ENCODE data around the gene RACK1. TPM values are rescaled to one million over a fixed set of nuclear protein-coding genes. Genes with fewer than 3 reads are reported as not detected.

The RACK1 gene
- polyA plus RNA-seq, 2 of the 4 experiments (the other 2 are of a cell fraction) = 2,590 to 3,139 TPM

GRCh38 chr5:181223729-181224389, 19.8 kb downstream of the RACK1 start:
- CTCF ChIA-PET = interaction anchor here (0.7 to 1.8 kb wide), 3 partner anchors 17 to 19 kb away, joined by 3 to 5 read pairs (median 5); partner anchors contain the start of gene TRIM7

GRCh38 chr5:181223058-181223728, 20.5 kb downstream of the RACK1 start, which contains the start of gene TRIM41:
TSS of gene TRIM41 (plus strand) at chr5:181223281. CDS start at chr5:181224000, 719 bp downstream.
- H3K4me3 ChIP-seq = peak within 1 kb of the TSS; percentile 90
- WGBS (ENCODE audit: missing lambda C conversion rate) = 1% methylated on average over 50 of the region's 59 CpGs
- peak within 1 kb of the TSS; percentile 85 for H3K4me2 ChIP-seq
- H3K4me1 ChIP-seq = peaks cover 16% of the 10 kb centered on the region
- H3K9me3 ChIP-seq = no peaks in the 10 kb centered on the region
- CTCF ChIA-PET = interaction anchor here (0.7 to 1.8 kb wide), 4 partner anchors 16 to 24 kb away, joined by 3 to 5 read pairs (median 4); partner anchors contain the start of gene TRIM7
- H3K27ac ChIP-seq = peak within 1 kb of the TSS; percentile 95 to 98
- FAIRE-seq (no peak), ATAC-seq (peak; percentile 72 to 78), DNase-seq (ENCODE audit: low read depth in 1 of 2, low spot score in 1 of 2) (peak; percentile 93 to 99)
- POLR2A ChIA-PET = interaction anchor here (0.7 to 2.6 kb wide), 13 partner anchors 8 to 392 kb away, joined by 3 to 48 read pairs (median 9); partner anchors contain the start of genes RACK1, TRIM52 and TRIM7
- peak; percentile 83 to 99 for TF ChIP-seq JUN (IDR thresholded peaks at IDR 0.05)
- no peak for TF ChIP-seq EP300 (IDR thresholded peaks at IDR 0.05)
- 0 out of 5 replicates have a peak, but pooled peaks of 1 of the 2 experiments have one; percentile 15 for TF ChIP-seq RAD21 (conservative IDR thresholded peaks at IDR 0.05 in 1 of 2, IDR thresholded peaks at IDR 0.05 in 1 of 2)
- peak; percentile 31; the same call in 1 of the 2 replicates for TF ChIP-seq TFCP2L1 (CRISPR knock-in tag; IDR thresholded peaks at IDR 0.05)
- no peak for TF ChIP-seq NR3C1 (IDR thresholded peaks at IDR 0.05)
- peak; percentile 36; the same call in 1 of the 2 replicates for TF ChIP-seq RFX5 (IDR thresholded peaks at IDR 0.05)
- peak; percentile 90 for TF ChIP-seq PHF8 (IDR thresholded peaks at IDR 0.05; ENCODE audit: borderline replicate concordance, low read depth)
- 0 out of 2 replicates have a peak, but pooled peaks have one; percentile 42 for TF ChIP-seq MAZ (IDR thresholded peaks at IDR 0.05; ENCODE audit: borderline replicate concordance, low read depth, low read length)
- TF ChIP-seq BCL3 (IDR thresholded peaks at IDR 0.05) = peak; percentile 82; the same call in 2 of the 3 replicates
- 0 out of 2 replicates have a peak, but pooled peaks have one; percentile 14 for TF ChIP-seq RARB (CRISPR knock-in tag; IDR thresholded peaks at IDR 0.05)
- TF ChIP-seq CTCF (IDR thresholded peaks at IDR 0.05) = no peak
- no peak for TF ChIP-seq ZC3H11A (IDR thresholded peaks at IDR 0.05)
- TF ChIP-seq POLR2A (IDR thresholded peaks at IDR 0.05; ENCODE audit: low read length) = peak; percentile 60
- 0 out of 2 replicates have a peak, but pooled peaks have one; percentile 14 for TF ChIP-seq KDM5A (IDR thresholded peaks at IDR 0.05)
- TF ChIP-seq MAFK (IDR thresholded peaks at IDR 0.05; ENCODE audit: partially characterized antibody) = peak; percentile 35
- peak in 1 of 2 experiments; percentile 12; a peak in 1 of 4 replicates for TF ChIP-seq CEBPB (IDR thresholded peaks at IDR 0.05)
- TF ChIP-seq ZFP36 (IDR thresholded peaks at IDR 0.05; ENCODE audit: borderline replicate concordance, partially characterized antibody) = no peak
- TF ChIP-seq FOSB (CRISPR knock-in tag; IDR thresholded peaks at IDR 0.05) = 0 out of 2 replicates have a peak, but pooled peaks have one; percentile 22
- TF ChIP-seq HOXB13 (CRISPR knock-in tag; IDR thresholded peaks at IDR 0.05; ENCODE audit: low read depth) = no peak
- peak; percentile 40; the same call in 1 of the 2 replicates for TF ChIP-seq ELK1 (IDR thresholded peaks at IDR 0.05; ENCODE audit: low read depth, low read length)
- no peak for TF ChIP-seq BHLHE40 (IDR thresholded peaks at IDR 0.05; ENCODE audit: low read depth, low read length)
- TF ChIP-seq HOXA7 (CRISPR knock-in tag; IDR thresholded peaks at IDR 0.05) = peak; percentile 76
- TF ChIP-seq MYC (IDR thresholded peaks at IDR 0.05; ENCODE audit: borderline replicate concordance, low read length) = 0 out of 2 replicates have a peak, but pooled peaks have one; percentile 22
- TF ChIP-seq HES2 (IDR thresholded peaks at IDR 0.05) = no peak

More at GRCh38 chr5:181223729-181224389, 19.8 kb downstream of the RACK1 start:
- H3K4me1 ChIP-seq = peaks cover 16% of the 10 kb centered on the region
- ATAC-seq (peak; percentile 16 to 25; a peak in 5 of 6 replicates), FAIRE-seq (no peak), DNase-seq (ENCODE audit: low read depth in 1 of 2, low spot score in 1 of 2) (no peak)
- 1% methylated on average over 29 of the region's 31 CpGs for WGBS (ENCODE audit: missing lambda C conversion rate)
- peak overlapping the region; percentile 90 for H3K4me3 ChIP-seq
- H3K4me2 ChIP-seq = peak overlapping the region; percentile 85
- H3K27ac ChIP-seq = peak overlapping the region; percentile 95 to 98
- 0 out of 2 replicates have a peak, but pooled peaks have one; percentile 3 for TF ChIP-seq PBX3 (IDR thresholded peaks at IDR 0.05)
- no peak for TF ChIP-seq MAZ (IDR thresholded peaks at IDR 0.05; ENCODE audit: borderline replicate concordance, low read depth, low read length)
- 0 out of 2 replicates have a peak, but pooled peaks have one; percentile 4 for TF ChIP-seq RARB (CRISPR knock-in tag; IDR thresholded peaks at IDR 0.05)
- peak; percentile 52 for TF ChIP-seq POLR2A (IDR thresholded peaks at IDR 0.05; ENCODE audit: low read length)
- TF ChIP-seq JUN (IDR thresholded peaks at IDR 0.05) = peak in 1 of 2 experiments; percentile 5; a peak in 1 of 5 replicates
- no peak for TF ChIP-seq NPAS2 (CRISPR knock-in tag; IDR thresholded peaks at IDR 0.05; ENCODE audit: borderline replicate concordance)
- H3K9me3 ChIP-seq = no peaks in the 10 kb centered on the region
- POLR2A ChIA-PET = interaction anchor here (0.7 to 2.6 kb wide), 12 partner anchors 9 to 392 kb away, joined by 3 to 48 read pairs (median 10); partner anchors contain the start of genes RACK1, TRIM52 and TRIM7

Data from A549 (cell line).